OCI-LY7 (cell line): ENCODE results near the gene CANT1. TPM values are rescaled to one million over a fixed set of nuclear protein-coding genes. Genes with fewer than 3 reads are reported as not detected.
"Not testable (repeated sequence)": the region's sequence is repeated elsewhere in the genome, so short reads cannot be mapped to it uniquely, and the experiment has no call there.

ENCODE experiments used
- BruUV-seq: library from RNA; stranded (reverse); fragments of 400-500 nt; replicated peaks from 2 replicates; lab custom pipeline; 2021; lab: Mats Ljungman, UMichigan
- CTCF ChIA-PET: fragments of 300-600 bp; sonication (Branson Sonifier 250); formaldehyde crosslinking; loops from one replicate; lab custom pipeline; 2022; ENCODE audit warnings: antibody characterized with exemption; ENCODE audit not compliant: unreplicated experiment; lab: Charles Lee
- POLR2A ChIA-PET: fragments of 300-600 bp; sonication (Branson Sonifier 250); formaldehyde crosslinking; loops from one replicate; lab custom pipeline; 2022; ENCODE audit warnings: antibody characterized with exemption; lab: Charles Lee
- DNase-seq: peaks from one replicate; pipeline ENCODE4 v3.0.0-alpha.2; 2015; ENCODE audit warnings: low spot score
- H2AFZ ChIP-seq: fragments of 200-600 bp; sonication (generic), shearing (Covaris generic); 2 replicates; pipeline ENCODE4 v1.6.1; 2014; ENCODE audit warnings: mild to moderate bottlenecking, antibody characterized with exemption, low read length, moderate library complexity
- H3K27ac ChIP-seq: fragments of 200-600 bp; sonication (generic); 2 replicates; pipeline ENCODE4 v1.5.1; 2014; ENCODE audit warnings: mixed run types, low read depth, mild to moderate bottlenecking, moderate library complexity, low read length, inconsistent platforms; ENCODE audit not compliant: poor library complexity, severe bottlenecking
- H3K36me3 ChIP-seq: fragments of 200-600 bp; sonication (generic); 2 replicates; pipeline ENCODE4 v1.6.1; 2014; ENCODE audit warnings: mild to moderate bottlenecking, antibody characterized with exemption, low read length, moderate library complexity, mixed read lengths; ENCODE audit not compliant: insufficient read depth
- H3K4me1 ChIP-seq: fragments of 200-600 bp; sonication (generic); 2 replicates; pipeline ENCODE4 v1.5.1; 2014; ENCODE audit warnings: mild to moderate bottlenecking, low read length; ENCODE audit not compliant: insufficient read depth, poor library complexity, severe bottlenecking
- H3K4me2 ChIP-seq: fragments of 200-600 bp; sonication (generic); 2 replicates; pipeline ENCODE4 v1.6.1; 2014; ENCODE audit warnings: mild to moderate bottlenecking, low read length
- H3K4me3 ChIP-seq: fragments of 200-600 bp; sonication (generic); 2 replicates; pipeline ENCODE4 v1.5.1; 2014; ENCODE audit warnings: mild to moderate bottlenecking, low read depth, low read length; ENCODE audit not compliant: poor library complexity, severe bottlenecking
- H3K79me2 ChIP-seq: fragments of 200-600 bp; sonication (generic); 2 replicates; pipeline ENCODE4 v1.6.1; 2016; ENCODE audit warnings: low read depth, mild to moderate bottlenecking, low read length, moderate library complexity, mixed read lengths; ENCODE audit not compliant: insufficient read depth
- H3K9me2 ChIP-seq: fragments of 200-600 bp; sonication (generic); 2 replicates; pipeline ENCODE4 v1.6.1; 2016; ENCODE audit warnings: mild to moderate bottlenecking, low read length, mixed read lengths; ENCODE audit not compliant: insufficient read depth
- H3K9me3 ChIP-seq: fragments of 200-600 bp; sonication (generic); 2 replicates; pipeline ENCODE4 v1.6.1; 2014; ENCODE audit warnings: mild to moderate bottlenecking, mixed run types, low read length, mixed read lengths
- H4K20me1 ChIP-seq: fragments of 200-600 bp; sonication (generic); 2 replicates; pipeline ENCODE4 v1.6.1; 2014; ENCODE audit warnings: mild to moderate bottlenecking, antibody characterized with exemption, low read length, moderate library complexity, mixed read lengths; ENCODE audit not compliant: insufficient read depth
- CTCF ChIP-seq: fragments of 200-600 bp; sonication (generic); conservative IDR thresholded peaks from 2 replicates; pipeline ENCODE4 v1.5.1; 2014; ENCODE audit warnings: mild to moderate bottlenecking, antibody characterized with exemption, low read length, moderate library complexity, mixed read lengths
- EZH2phosphoT487 ChIP-seq: fragments of 200-600 bp; sonication (generic); IDR thresholded peaks from 2 replicates; pipeline ENCODE4 v1.6.1; 2018; ENCODE audit warnings: low read depth, borderline replicate concordance, mild to moderate bottlenecking, mixed run types, antibody characterized with exemption, low read length, moderate library complexity, mixed read lengths
- intact Hi-C: fragments of 100-400 bp; cut with micrococcal nuclease; formaldehyde crosslinking; loops from one replicate; pipeline ENCODE4 v1.10.0; 2022; ENCODE audit not compliant: unreplicated experiment
- total RNA-seq, 2 experiments: library from RNA; depleted of rRNA in 1 of 2; stranded (reverse); fragments of >200 nt in 1 of 2; shearing (Covaris generic) in 1 of 2; gene quantifications; 2 replicates each; pipeline ENCODE4 v1.2.3, GENCODE V29; 2014 to 2022

The CANT1 gene
- total RNA-seq, 2 experiments from 2014 or later, result 37.2 to 60.5 TPM

- intact Hi-C loops, result no loop called here
- Histone ChIP-seq H3K4me2 (no peak overlapping the region), H3K4me1 (no peaks in the 10 kb centered on the region), H3K4me3 (no peak overlapping the region), H3K79me2 (no peaks in the 10 kb centered on the region), H3K36me3 (no peaks in the 10 kb centered on the region), H3K27ac (no peak overlapping the region), H3K9me3 (no peaks in the 10 kb centered on the region), H2AFZ (no peak overlapping the region), H3K9me2 (no peaks in the 10 kb centered on the region), H4K20me1 (no peaks in the 10 kb centered on the region)
- ChIA-PET POLR2A (no interaction called here), CTCF (interaction anchor here (0.5 kb wide), 1 partner anchor 151 kb away, joined by 13 read pairs; no protein-coding TSS in a partner anchor)
- TF ChIP-seq CTCF, result no peak
- no peak for TF ChIP-seq EZH2phosphoT487
- no TSS peak for BruUV-seq
- DNase-seq, result no peak
Observed at GRCh38 chr17:79022507-79022991, 13.0 kb upstream of the CANT1 start.

- CTCF ChIA-PET, result interaction anchor here (0.5 to 0.6 kb wide), 2 partner anchors 34 to 152 kb away, joined by 3 to 13 read pairs; no protein-coding TSS in a partner anchor
- H3K4me3 ChIP-seq, intact Hi-C loops, H3K4me2 ChIP-seq, BruUV-seq, H3K36me3 ChIP-seq, H3K4me1 ChIP-seq, H3K79me2 ChIP-seq, DNase-seq, H3K9me2 ChIP-seq, POLR2A ChIA-PET, H3K9me3 ChIP-seq, H4K20me1 ChIP-seq, H2AFZ ChIP-seq, H3K27ac ChIP-seq: not testable (repeated sequence)
Observed at GRCh38 chr17:79021929-79022328, 12.4 kb upstream of the CANT1 start.

- H4K20me1 ChIP-seq, result no peaks in the 10 kb centered on the region
- BruUV-seq, result no TSS peak
- no peak overlapping the region for H3K27ac ChIP-seq
- ChIA-PET CTCF (no interaction called here), POLR2A (interaction anchor here (0.7 kb wide), 1 partner anchor 1261 kb away, joined by 3 read pairs; no protein-coding TSS in a partner anchor)
- H3K9me3 ChIP-seq, result peaks cover 8% of the 10 kb centered on the region
- intact Hi-C loops, result no loop called here
- H3K4me3 ChIP-seq, result no peak overlapping the region
- no peaks in the 10 kb centered on the region for H3K4me1 ChIP-seq
- H3K79me2 ChIP-seq, result no peaks in the 10 kb centered on the region
- H3K4me2 ChIP-seq, result no peak overlapping the region
- H3K36me3 ChIP-seq, result no peaks in the 10 kb centered on the region
- no peak for TF ChIP-seq CTCF
- TF ChIP-seq EZH2phosphoT487, result no peak
- no peak for DNase-seq
- no peak overlapping the region for H2AFZ ChIP-seq
- no peaks in the 10 kb centered on the region for H3K9me2 ChIP-seq
Observed at GRCh38 chr17:79020631-79021301, 11.2 kb upstream of the CANT1 start.
